ENCODE data around the gene ASPDH. TPM values are rescaled to one million over a fixed set of nuclear protein-coding genes. Genes with fewer than 3 reads are reported as not detected.

The ASPDH gene
- total RNA-seq, 1 experiment from 2014 or later = not detected

- H3K27ac Mint-ChIP-seq = no peak overlapping the region
- Histone ChIP-seq H4K8ac (replicated peaks; ENCODE audit: insufficient read length, low read depth, low read length) (no peak overlapping the region), H2AK5ac (ENCODE audit: insufficient read length, low read length) (no peak overlapping the region), H2AFZ (ENCODE audit: low read length) (no peak overlapping the region), H3K18ac (ENCODE audit: insufficient read length, low read depth, low read length) (no peak overlapping the region), H2BK5ac (ENCODE audit: insufficient read length, low read length) (no peak overlapping the region), H3K79me1 (ENCODE audit: insufficient read depth, low read depth, low read length, poor library complexity, severe bottlenecking) (no peaks in the 10 kb centered on the region), H3K27me3 (ENCODE audit: insufficient read depth, low read length) (no peaks in the 10 kb centered on the region; the same call in 1 of the 2 replicates), H4K5ac (ENCODE audit: insufficient read length, low read depth, low read length) (no peak overlapping the region), H3K79me2 (ENCODE audit: insufficient read depth, low read length) (no peaks in the 10 kb centered on the region), H2BK12ac (ENCODE audit: insufficient read length, low read depth, low read length) (no peak overlapping the region), H3T11ph (ENCODE audit: low read length) (no peak overlapping the region), H3K23me2 (ENCODE audit: insufficient read length, low read depth, low read length, poor library complexity, severe bottlenecking) (no peaks in the 10 kb centered on the region), H3K14ac (ENCODE audit: insufficient read depth, low read length) (no peak overlapping the region), H3K4me2 (ENCODE audit: insufficient read depth, insufficient read length, low read length) (no peak overlapping the region), H4K20me1 (ENCODE audit: control insufficient read depth, insufficient read depth, insufficient read length) (no peaks in the 10 kb centered on the region), H3K4me1 (ENCODE audit: insufficient read depth, low read length) (no peaks in the 10 kb centered on the region), H2BK15ac (ENCODE audit: low read depth, low read length) (no peak overlapping the region), H3K9ac (ENCODE audit: extremely low read depth, insufficient read length, low read length) (no peak overlapping the region), H2BK20ac (ENCODE audit: low read depth, low read length, poor library complexity, severe bottlenecking) (no peak overlapping the region), H3K4ac (ENCODE audit: low read depth, low read length) (no peak overlapping the region), H3K9me3 (ENCODE audit: control insufficient read depth, low read depth, low read length) (peaks cover 8% of the 10 kb centered on the region), H3K23ac (ENCODE audit: insufficient read length, low read depth, low read length) (no peak overlapping the region), H2BK120ac (ENCODE audit: low read depth, low read length, poor library complexity, severe bottlenecking) (no peak overlapping the region), H3K56ac (ENCODE audit: insufficient read length, low read depth, low read length) (no peak overlapping the region), H4K91ac (ENCODE audit: insufficient read length, low read depth, low read length) (no peak overlapping the region), H3K27ac (ENCODE audit: insufficient read length, low read depth, low read length) (no peak overlapping the region)
- no CpG with 5 or more reads among the region's 10 CpGs for WGBS (ENCODE audit: extremely low coverage, insufficient read length, low lambda C conversion rate)
- H3K27me3 Mint-ChIP-seq (ENCODE audit: low read depth) = peaks cover 54% of the 10 kb centered on the region
- no peak overlapping the region for H3K4me3 Mint-ChIP-seq
- H3K9me3 Mint-ChIP-seq = peaks cover 27 to 33% of the 10 kb centered on the region in 2 experiments
- peaks cover 45 to 56% (median 54%) of the 10 kb centered on the region in 3 experiments for H3K36me3 Mint-ChIP-seq (ENCODE audit: insufficient read depth in 1 of 3, low read depth in 3 of 3)
- DNase-seq = no peak
- no peak for TF ChIP-seq CTCF (conservative IDR thresholded peaks at IDR 0.05)
- H3K4me1 Mint-ChIP-seq = peaks cover 15 to 24% of the 10 kb centered on the region in 2 experiments
Measured at GRCh38 chr19:50485284-50485955, 28.3 kb downstream of the ASPDH start.
